ENCODE results near the gene GRID2IP. TPM values are rescaled to one million over a fixed set of nuclear protein-coding genes. Genes with fewer than 3 reads are reported as not detected.
A peak's percentile ranks its signal among the peaks of the same experiment; 100 is the strongest.

The GRID2IP gene
- total RNA-seq, 3 donors from 2014 or later, result 0.41 to 1.0 (median 0.58) TPM

- TF ChIP-seq CTCF (IDR thresholded peaks at IDR 0.05), result no peak
- Histone ChIP-seq H3K4me1 (ENCODE audit: low read depth) (peaks cover 3% of the 10 kb centered on the region), H3K9me3 (no peaks in the 10 kb centered on the region), H3K36me3 (ENCODE audit: low read depth) (no peaks in the 10 kb centered on the region), H3K4me3 (no peak overlapping the region)
- ATAC-seq (no peak), DNase-seq (no peak)
- intact Hi-C loops (cut with DNase I, micrococcal nuclease), result no loop called here
These were observed 42.7 kb downstream of the GRID2IP start for GRCh38 chr7:6508539-6508938.

- Histone ChIP-seq H3K4me3 (no peak overlapping the region), H3K4me1 (ENCODE audit: low read depth) (peaks cover 8% of the 10 kb centered on the region), H3K9me3 (no peaks in the 10 kb centered on the region), H3K36me3 (ENCODE audit: low read depth) (no peaks in the 10 kb centered on the region)
- no peak for TF ChIP-seq CTCF (IDR thresholded peaks at IDR 0.05)
- ATAC-seq (no peak), DNase-seq (no peak)
- intact Hi-C loops (cut with DNase I, micrococcal nuclease), result no loop called here
These were observed 43.4 kb downstream of the GRID2IP start for GRCh38 chr7:6507906-6508305.

- intact Hi-C loops (cut with DNase I, micrococcal nuclease), result no loop called here
- Histone ChIP-seq H3K4me3 (no peak overlapping the region), H3K4me1 (ENCODE audit: low read depth) (peaks cover 9% of the 10 kb centered on the region), H3K9me3 (no peaks in the 10 kb centered on the region), H3K36me3 (ENCODE audit: low read depth) (no peaks in the 10 kb centered on the region)
- no peak for DNase-seq
- ATAC-seq, result no peak
- no peak for TF ChIP-seq CTCF (IDR thresholded peaks at IDR 0.05)
These were observed 45.3 kb downstream of the GRID2IP start for GRCh38 chr7:6505685-6506559.

- Histone ChIP-seq H3K9me3 (no peaks in the 10 kb centered on the region), H3K36me3 (ENCODE audit: low read depth) (no peaks in the 10 kb centered on the region), H3K4me3 (no peak overlapping the region), H3K4me1 (ENCODE audit: low read depth) (peaks cover 9% of the 10 kb centered on the region)
- intact Hi-C loops (cut with DNase I, micrococcal nuclease), result no loop called here
- TF ChIP-seq CTCF (IDR thresholded peaks at IDR 0.05), result no peak
- ATAC-seq (no peak), DNase-seq (no peak)
These were observed 46.3 kb downstream of the GRID2IP start for GRCh38 chr7:6504996-6505395.

- ATAC-seq (no peak), DNase-seq (peak in 1 of 3 donors; percentile 39)
- Histone ChIP-seq H3K4me1 (ENCODE audit: low read depth) (peaks cover 9% of the 10 kb centered on the region), H3K36me3 (ENCODE audit: low read depth) (no peaks in the 10 kb centered on the region), H3K9me3 (no peaks in the 10 kb centered on the region), H3K4me3 (peak overlapping the region; percentile 19)
- TF ChIP-seq CTCF (IDR thresholded peaks at IDR 0.05), result no peak
- intact Hi-C loops (cut with DNase I, micrococcal nuclease), result no loop called here
These were observed 48.4 kb downstream of the GRID2IP start for GRCh38 chr7:6502886-6503285.

Data from mucosa of descending colon (tissue), 3 donors.